ENCODE results near the gene ECEL1.

ECEL1 gene

GRCh38 chr2:232460171-232460570, 27.5 kb downstream of the ECEL1 start:
- TF ChIP-seq SP1 (IDR thresholded peaks at IDR 0.05) (no peak), ELF4 (IDR thresholded peaks at IDR 0.05) (no peak), FOXM1 (IDR thresholded peaks at IDR 0.05; ENCODE audit: borderline replicate concordance) (no peak), ARNT (IDR thresholded peaks at IDR 0.05) (no peak), LEF1 (IDR thresholded peaks at IDR 0.05; ENCODE audit: borderline replicate concordance) (no peak), SUZ12 (IDR thresholded peaks at IDR 0.05) (no peak), PKNOX1 (IDR thresholded peaks at IDR 0.05) (no peak), NFRKB (IDR thresholded peaks at IDR 0.05) (no peak), BHLHE40 (IDR thresholded peaks at IDR 0.05; ENCODE audit: borderline replicate concordance) (no peak), L3MBTL2 (conservative IDR thresholded peaks at IDR 0.05) (no peak), CTBP1 (IDR thresholded peaks at IDR 0.05; ENCODE audit: borderline replicate concordance) (no peak), FOXK2 (IDR thresholded peaks at IDR 0.05) (no peak), FOXA1 (IDR thresholded peaks at IDR 0.05) (no peak), HDGF (IDR thresholded peaks at IDR 0.05; ENCODE audit: borderline replicate concordance) (no peak), ZNF384 (IDR thresholded peaks at IDR 0.05) (no peak)
- ChIA-PET CTCF (no interaction called here), POLR2A (no interaction called here)
- DNase-seq (ENCODE audit: extremely low spot score): no peak

- POLR2A ChIA-PET: no interaction called here
- CTCF ChIA-PET: interaction anchor here (1.1 kb wide), 1 partner anchor 62 kb away, joined by 3 read pairs; no protein-coding TSS in a partner anchor
- TF ChIP-seq LEF1 (IDR thresholded peaks at IDR 0.05; ENCODE audit: borderline replicate concordance): no peak
- no peak for TF ChIP-seq SP1 (IDR thresholded peaks at IDR 0.05)
- no peak for TF ChIP-seq HDGF (IDR thresholded peaks at IDR 0.05; ENCODE audit: borderline replicate concordance)
- TF ChIP-seq L3MBTL2 (conservative IDR thresholded peaks at IDR 0.05): no peak
- TF ChIP-seq CTBP1 (IDR thresholded peaks at IDR 0.05; ENCODE audit: borderline replicate concordance): no peak
- TF ChIP-seq FOXK2 (IDR thresholded peaks at IDR 0.05): no peak
- no peak for DNase-seq (ENCODE audit: extremely low spot score)
Measured at GRCh38 chr2:232459419-232460035, 28.1 kb downstream of the ECEL1 start.

- POLR2A ChIA-PET: no interaction called here
- CTCF ChIA-PET: interaction anchor here (1.1 kb wide), 1 partner anchor 63 kb away, joined by 3 read pairs; no protein-coding TSS in a partner anchor
- DNase-seq (ENCODE audit: extremely low spot score): no peak
- TF ChIP-seq ARNT (IDR thresholded peaks at IDR 0.05) (no peak), ELF4 (IDR thresholded peaks at IDR 0.05) (no peak), FOXK2 (IDR thresholded peaks at IDR 0.05) (no peak), PKNOX1 (IDR thresholded peaks at IDR 0.05) (no peak), SP1 (IDR thresholded peaks at IDR 0.05) (no peak)
Measured at GRCh38 chr2:232458661-232459418, 28.8 kb downstream of the ECEL1 start.

GRCh38 chr2:232458051-232458660, 29.5 kb downstream of the ECEL1 start:
- POLR2A ChIA-PET: no interaction called here
- CTCF ChIA-PET: no interaction called here
- TF ChIP-seq LEF1 (IDR thresholded peaks at IDR 0.05; ENCODE audit: borderline replicate concordance) (no peak), FOXK2 (IDR thresholded peaks at IDR 0.05) (no peak), ELF4 (IDR thresholded peaks at IDR 0.05) (no peak), PKNOX1 (IDR thresholded peaks at IDR 0.05) (no peak), FOXM1 (IDR thresholded peaks at IDR 0.05; ENCODE audit: borderline replicate concordance) (no peak), FOXA1 (IDR thresholded peaks at IDR 0.05) (no peak), L3MBTL2 (conservative IDR thresholded peaks at IDR 0.05) (no peak), HDGF (IDR thresholded peaks at IDR 0.05; ENCODE audit: borderline replicate concordance) (no peak), ZNF384 (IDR thresholded peaks at IDR 0.05) (no peak), TARDBP (IDR thresholded peaks at IDR 0.05) (no peak), CTBP1 (IDR thresholded peaks at IDR 0.05; ENCODE audit: borderline replicate concordance) (no peak), SUZ12 (IDR thresholded peaks at IDR 0.05) (no peak)
- DNase-seq (ENCODE audit: extremely low spot score): no peak

- ChIA-PET POLR2A (no interaction called here), CTCF (no interaction called here)
- TF ChIP-seq HDGF (IDR thresholded peaks at IDR 0.05; ENCODE audit: borderline replicate concordance) (no peak), FOXM1 (IDR thresholded peaks at IDR 0.05; ENCODE audit: borderline replicate concordance) (no peak), SP1 (IDR thresholded peaks at IDR 0.05) (no peak), L3MBTL2 (conservative IDR thresholded peaks at IDR 0.05) (no peak), PKNOX1 (IDR thresholded peaks at IDR 0.05) (no peak), ELF4 (IDR thresholded peaks at IDR 0.05) (no peak), ZNF384 (IDR thresholded peaks at IDR 0.05) (no peak), FOXA1 (IDR thresholded peaks at IDR 0.05) (no peak), FOXK2 (IDR thresholded peaks at IDR 0.05) (no peak), BHLHE40 (IDR thresholded peaks at IDR 0.05; ENCODE audit: borderline replicate concordance) (no peak), SUZ12 (IDR thresholded peaks at IDR 0.05) (no peak)
- DNase-seq (ENCODE audit: extremely low spot score): no peak
Measured at GRCh38 chr2:232457121-232458011, 30.3 kb downstream of the ECEL1 start.
